MG63 (cell line): ENCODE data around the gene COL26A1. TPM values are rescaled to one million over a fixed set of nuclear protein-coding genes. Genes with fewer than 3 reads are reported as not detected.

Source experiments
- DNase-seq: peaks from one replicate; pipeline ENCODE4 v3.0.0-alpha.2; 2020
- H3K27me3 ChIP-seq: fragments of 250-450 bp; sonication (Bioruptor Pico); 2 replicates; pipeline ENCODE4 v1.5.1; 2020; ENCODE audit warnings: mild to moderate bottlenecking, moderate library complexity
- H3K36me3 ChIP-seq: fragments of 250-450 bp; sonication (Bioruptor Pico); 2 replicates; pipeline ENCODE4 v1.5.1; 2020; ENCODE audit warnings: mild to moderate bottlenecking, moderate library complexity
- H3K4me3 ChIP-seq: fragments of 250-450 bp; sonication (Bioruptor Pico); 2 replicates; pipeline ENCODE4 v1.5.1; 2020; ENCODE audit warnings: mild to moderate bottlenecking, moderate library complexity
- H3K9me3 ChIP-seq: fragments of 250-450 bp; sonication (Bioruptor Pico); 2 replicates; pipeline ENCODE4 v1.5.1; 2020; ENCODE audit warnings: mild to moderate bottlenecking, moderate library complexity
- total RNA-seq: library from RNA; depleted of rRNA; stranded (reverse); fragments of >200 nt; shearing (Covaris generic); gene quantifications from 2 replicates; pipeline ENCODE4 v1.2.3, GENCODE V29; 2014; ENCODE audit warnings: low replicate concordance

COL26A1 gene
- total RNA-seq, 1 experiment from 2014 or later: not detected

- no peaks in the 10 kb centered on the region for H3K36me3 ChIP-seq
- H3K4me3 ChIP-seq: no peak overlapping the region
- DNase-seq: no peak
- no peaks in the 10 kb centered on the region for H3K27me3 ChIP-seq
- H3K9me3 ChIP-seq: no peaks in the 10 kb centered on the region; the same call in 1 of the 2 replicates
These were observed 166.9 kb downstream of the COL26A1 start for GRCh38 chr7:101529560-101529959.

GRCh38 chr7:101531726-101532357 is 169.2 kb downstream of the COL26A1 start:
- Histone ChIP-seq H3K9me3 (no peaks in the 10 kb centered on the region), H3K27me3 (no peaks in the 10 kb centered on the region), H3K36me3 (no peaks in the 10 kb centered on the region), H3K4me3 (no peak overlapping the region)
- DNase-seq: no peak

- Histone ChIP-seq H3K27me3 (no peaks in the 10 kb centered on the region), H3K4me3 (no peak overlapping the region), H3K36me3 (no peaks in the 10 kb centered on the region), H3K9me3 (no peaks in the 10 kb centered on the region)
- DNase-seq: no peak
These were observed 169.9 kb downstream of the COL26A1 start for GRCh38 chr7:101532400-101533102.

GRCh38 chr7:101533103-101533465 is 170.4 kb downstream of the COL26A1 start:
- no peaks in the 10 kb centered on the region for H3K27me3 ChIP-seq
- no peaks in the 10 kb centered on the region for H3K36me3 ChIP-seq
- no peaks in the 10 kb centered on the region for H3K9me3 ChIP-seq
- H3K4me3 ChIP-seq: no peak overlapping the region
- DNase-seq: no peak

- H3K4me3 ChIP-seq: no peak overlapping the region
- DNase-seq: no peak
- H3K36me3 ChIP-seq: no peaks in the 10 kb centered on the region
- no peaks in the 10 kb centered on the region for H3K27me3 ChIP-seq
- H3K9me3 ChIP-seq: no peaks in the 10 kb centered on the region
These were observed 171.5 kb downstream of the COL26A1 start for GRCh38 chr7:101534015-101534803.

- Histone ChIP-seq H3K4me3 (no peak overlapping the region), H3K36me3 (no peaks in the 10 kb centered on the region), H3K9me3 (no peaks in the 10 kb centered on the region), H3K27me3 (no peaks in the 10 kb centered on the region)
- no peak for DNase-seq
These were observed 172.2 kb downstream of the COL26A1 start for GRCh38 chr7:101534873-101535272.

- Histone ChIP-seq H3K9me3 (no peaks in the 10 kb centered on the region), H3K27me3 (no peaks in the 10 kb centered on the region), H3K36me3 (no peaks in the 10 kb centered on the region), H3K4me3 (no peak overlapping the region)
- peak; percentile 62 for DNase-seq
These were observed 172.7 kb downstream of the COL26A1 start for GRCh38 chr7:101535351-101535751.

GRCh38 chr7:101536232-101536631 is 173.6 kb downstream of the COL26A1 start:
- H3K36me3 ChIP-seq: no peaks in the 10 kb centered on the region
- H3K4me3 ChIP-seq: no peak overlapping the region
- peak; percentile 92 for DNase-seq
- H3K27me3 ChIP-seq: no peaks in the 10 kb centered on the region
- no peaks in the 10 kb centered on the region for H3K9me3 ChIP-seq

GRCh38 chr7:101536668-101537067 is 174.0 kb downstream of the COL26A1 start:
- Histone ChIP-seq H3K9me3 (no peaks in the 10 kb centered on the region), H3K27me3 (no peaks in the 10 kb centered on the region), H3K4me3 (no peak overlapping the region), H3K36me3 (no peaks in the 10 kb centered on the region)
- no peak for DNase-seq

GRCh38 chr7:101537205-101537604 is 174.5 kb downstream of the COL26A1 start:
- Histone ChIP-seq H3K36me3 (no peaks in the 10 kb centered on the region), H3K9me3 (no peaks in the 10 kb centered on the region), H3K27me3 (no peaks in the 10 kb centered on the region), H3K4me3 (no peak overlapping the region)
- DNase-seq: peak; percentile 85

- no peak for DNase-seq
These were observed 175.4 kb downstream of the COL26A1 start for GRCh38 chr7:101537935-101538595.

GRCh38 chr7:101538596-101539459 is 176.2 kb downstream of the COL26A1 start:
- Histone ChIP-seq H3K36me3 (no peaks in the 10 kb centered on the region), H3K4me3 (no peak overlapping the region), H3K27me3 (no peaks in the 10 kb centered on the region), H3K9me3 (no peaks in the 10 kb centered on the region)
- DNase-seq: peak; percentile 31

More at GRCh38 chr7:101537935-101538595, 175.4 kb downstream of the COL26A1 start:
- no peaks in the 10 kb centered on the region for H3K27me3 ChIP-seq
- H3K36me3 ChIP-seq: no peaks in the 10 kb centered on the region
- no peaks in the 10 kb centered on the region for H3K9me3 ChIP-seq
- no peak overlapping the region for H3K4me3 ChIP-seq

- Histone ChIP-seq H3K36me3 (no peaks in the 10 kb centered on the region), H3K27me3 (no peaks in the 10 kb centered on the region), H3K4me3 (no peak overlapping the region), H3K9me3 (no peaks in the 10 kb centered on the region)
- DNase-seq: no peak
These were observed 177.1 kb downstream of the COL26A1 start for GRCh38 chr7:101539784-101540183.

- Histone ChIP-seq H3K36me3 (no peaks in the 10 kb centered on the region), H3K4me3 (no peak overlapping the region), H3K9me3 (no peaks in the 10 kb centered on the region), H3K27me3 (no peaks in the 10 kb centered on the region)
- DNase-seq: peak; percentile 20
These were observed 180.0 kb downstream of the COL26A1 start for GRCh38 chr7:101542527-101543241.

- H3K9me3 ChIP-seq: no peaks in the 10 kb centered on the region
- no peak for DNase-seq
- H3K36me3 ChIP-seq: no peaks in the 10 kb centered on the region
- no peak overlapping the region for H3K4me3 ChIP-seq
- H3K27me3 ChIP-seq: no peaks in the 10 kb centered on the region
These were observed 180.6 kb downstream of the COL26A1 start for GRCh38 chr7:101543242-101543766.
